PFSK-1 (cell line): ENCODE data around the gene GALNT15.

ENCODE experiments used
- POLR2AphosphoS5 ChIP-seq: IDR thresholded peaks from 2 replicates; pipeline ENCODE4 v1.6.1; 2012; ENCODE audit warnings: low read depth, mild to moderate bottlenecking, control low read depth, low read length, moderate library complexity
- REST ChIP-seq, 2 experiments: IDR thresholded peaks; 2 replicates each; pipeline versions ENCODE4 v1.6.1 to v1.8.0; 2011 to 2012; ENCODE audit warnings: low read depth in 2 of 2, low read length in 2 of 2, control low read depth in 1 of 2, inconsistent platforms in 1 of 2, mild to moderate bottlenecking in 1 of 2, moderate library complexity in 1 of 2; ENCODE audit not compliant: insufficient read depth in 1 of 2
- SIN3A ChIP-seq: IDR thresholded peaks from 2 replicates; pipeline ENCODE4 v1.6.1; 2012; ENCODE audit warnings: mild to moderate bottlenecking, low read length, moderate library complexity, borderline replicate concordance; ENCODE audit not compliant: insufficient read depth
- TAF1 ChIP-seq: IDR thresholded peaks from 2 replicates; pipeline ENCODE4 v1.6.1; 2012; ENCODE audit warnings: low read length, control low read depth, borderline replicate concordance; ENCODE audit not compliant: insufficient read depth

- TF ChIP-seq TAF1, result no peak
- TF ChIP-seq POLR2AphosphoS5, result no peak
- no peak for TF ChIP-seq SIN3A
- no peak for TF ChIP-seq REST (IDR thresholded peaks at IDR 0.05; ENCODE audit: insufficient read depth in 1 of 2, low read depth in 2 of 2, low read length in 2 of 2)
These were observed 103.0 kb downstream of the GALNT15 start for GRCh38 chr3:16277471-16277870.
